T-helper 2 cell (primary cell): ENCODE results near the gene CACNA1C.

ENCODE experiments used
- DNase-seq, 5 experiments: peaks; one replicate each; pipeline versions ENCODE4 v3.0.0 to v3.0.0-alpha.2; 2012 to 2022

Gene CACNA1C

GRCh38 chr12:2396448-2396871 is 343.7 kb downstream of the CACNA1C start:
- no peak for DNase-seq

GRCh38 chr12:2397356-2398045 is 344.7 kb downstream of the CACNA1C start:
- no peak for DNase-seq

GRCh38 chr12:2401040-2401439 is 348.3 kb downstream of the CACNA1C start:
- DNase-seq: no peak

- DNase-seq: no peak
Measured at GRCh38 chr12:2402073-2402579, 349.3 kb downstream of the CACNA1C start.

DNA sequence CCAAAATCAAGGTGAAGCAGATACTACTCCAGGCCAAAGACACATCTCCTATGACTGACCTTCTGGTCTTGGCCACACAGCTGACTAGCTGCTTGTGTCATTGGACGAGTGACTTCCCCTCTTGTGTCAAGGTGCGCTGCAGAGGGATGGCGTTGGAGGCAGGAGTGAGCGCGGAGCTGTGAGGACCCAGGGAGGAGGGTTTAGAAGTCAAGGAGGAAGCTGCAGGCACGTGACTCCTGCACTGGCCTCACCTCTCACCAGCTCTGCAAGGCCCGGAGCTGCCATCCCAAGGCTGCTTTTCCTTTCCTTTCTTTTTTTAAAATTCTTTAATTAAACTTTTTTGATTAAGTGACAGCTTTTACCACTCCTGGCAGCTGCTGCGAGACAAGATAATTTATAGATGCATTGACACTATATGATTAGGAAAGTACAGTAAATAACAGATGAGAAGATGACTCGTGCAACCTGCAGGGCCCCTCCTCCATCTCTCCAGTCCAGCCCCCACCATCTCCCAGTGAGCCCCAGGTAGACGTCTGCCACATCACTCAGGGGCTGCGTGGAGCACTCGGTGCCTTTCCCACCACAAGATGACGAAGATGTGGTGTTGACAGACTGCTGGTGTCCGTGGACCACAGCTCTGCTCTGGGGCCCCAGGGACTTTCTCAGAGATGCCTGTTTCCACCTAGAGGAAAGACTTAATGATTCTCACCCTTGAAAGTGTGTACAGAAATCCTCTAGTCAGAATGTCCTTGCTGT is 350.6 kb downstream of the CACNA1C start:
- no peak for DNase-seq

- no peak for DNase-seq
Measured at GRCh38 chr12:2405039-2405438, 352.3 kb downstream of the CACNA1C start.

DNA sequence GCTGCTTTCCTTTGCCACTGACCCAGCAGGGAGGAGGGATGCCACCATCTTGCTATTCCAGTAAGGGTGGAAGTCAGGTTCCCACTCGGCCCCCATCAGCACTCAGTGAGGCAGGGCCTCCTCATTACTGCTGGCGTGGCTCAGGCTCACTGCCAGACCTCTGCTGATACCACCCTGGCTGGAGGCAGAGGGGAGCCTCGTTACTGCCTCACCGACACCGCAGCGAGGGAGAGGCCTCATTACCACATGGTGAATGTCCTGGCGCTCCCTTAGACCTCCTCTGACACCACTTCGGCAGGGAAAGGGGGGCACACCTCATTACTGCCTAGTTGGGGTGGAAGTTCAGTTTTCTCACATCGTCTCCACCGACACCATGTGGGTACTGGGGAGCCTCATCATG is 354.1 kb downstream of the CACNA1C start:
- no peak for DNase-seq

GRCh38 chr12:2408262-2408661 is 355.5 kb downstream of the CACNA1C start:
- DNase-seq: no peak

DNA sequence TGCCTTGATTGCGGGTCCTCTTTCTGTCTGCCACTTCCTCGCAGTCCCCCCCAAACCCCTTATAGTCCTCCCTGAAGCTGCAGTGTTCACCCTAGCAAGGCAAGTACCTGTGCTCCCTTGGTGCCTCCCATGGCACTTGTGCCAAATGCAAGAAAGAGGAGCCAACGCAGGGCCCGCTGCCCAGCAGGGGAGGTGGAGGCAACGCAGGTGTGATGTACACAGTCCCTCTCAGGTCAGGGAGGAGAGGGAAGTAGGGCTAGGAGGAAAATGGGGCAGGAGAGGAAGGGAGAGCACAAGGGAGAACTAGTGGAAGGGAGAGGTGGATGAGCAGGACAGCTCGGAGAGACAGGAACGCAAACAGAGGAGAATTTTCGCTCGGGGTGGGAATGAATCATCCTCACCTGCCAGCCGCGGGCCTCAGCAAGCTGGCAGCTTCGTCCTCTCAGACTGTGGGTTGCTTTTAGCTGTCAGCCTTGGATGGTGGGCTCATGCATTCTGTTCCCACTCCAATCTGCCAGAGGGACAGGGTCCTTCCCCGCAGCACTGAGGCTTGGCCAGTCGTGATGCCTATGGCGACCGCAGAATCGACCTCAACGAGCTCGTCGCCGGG is 357.0 kb downstream of the CACNA1C start:
- DNase-seq: no peak

DNA sequence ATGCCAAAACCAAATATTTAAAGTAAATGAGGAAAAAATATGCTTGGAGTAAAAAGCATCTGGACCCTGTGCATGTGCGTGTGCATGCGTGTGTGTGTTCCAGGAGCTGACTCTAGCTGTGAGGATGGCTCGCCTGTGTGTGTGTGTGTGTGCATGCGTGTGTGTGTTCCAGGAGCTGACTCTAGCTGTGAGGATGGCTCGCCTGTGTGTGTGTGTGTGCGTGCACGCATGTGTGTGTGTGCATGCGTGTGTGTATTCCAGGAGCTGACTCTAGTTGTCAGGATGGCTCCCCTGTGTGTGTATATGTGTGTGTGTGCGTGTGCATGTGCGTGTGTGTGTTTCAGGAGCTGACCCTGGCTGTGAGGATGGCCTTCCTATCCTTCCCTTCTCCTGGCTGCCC is 357.7 kb downstream of the CACNA1C start:
- DNase-seq: no peak

- no peak for DNase-seq
Measured at GRCh38 chr12:2411011-2411410, 358.2 kb downstream of the CACNA1C start.

DNA sequence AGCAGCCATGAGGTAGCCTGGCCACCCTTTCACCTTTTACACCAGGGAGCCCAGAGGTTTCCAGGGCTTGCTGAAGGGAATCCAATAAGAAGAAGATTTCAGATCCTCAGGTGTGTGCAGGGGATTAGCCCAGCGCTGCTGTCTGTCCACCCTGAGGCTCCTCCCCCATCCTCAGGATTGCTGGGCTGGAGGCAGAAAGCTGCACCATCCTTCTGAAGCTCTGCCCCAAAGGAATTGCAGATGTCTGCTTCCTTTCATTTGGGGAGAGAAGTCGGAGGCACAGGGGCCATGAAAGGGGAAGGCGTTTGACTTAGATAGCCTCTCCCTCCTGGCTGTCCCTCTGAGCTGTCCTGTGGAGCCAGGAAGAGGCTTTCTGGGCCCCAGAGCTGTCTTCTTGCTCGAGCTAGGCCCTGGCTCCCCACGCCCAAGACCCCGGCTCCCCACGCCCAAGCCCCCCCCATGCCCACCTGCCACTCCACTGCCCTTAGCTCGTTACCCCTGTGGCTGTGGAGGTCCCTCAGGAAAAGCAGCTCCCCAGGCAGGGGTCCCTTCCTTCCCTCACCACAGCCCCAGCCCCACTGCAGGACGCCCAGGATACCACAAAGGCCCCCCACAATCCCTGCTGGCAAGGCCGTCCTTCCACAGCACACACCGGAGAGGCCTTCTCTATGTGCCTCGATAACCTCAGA is 359.0 kb downstream of the CACNA1C start:
- no peak for DNase-seq

DNA sequence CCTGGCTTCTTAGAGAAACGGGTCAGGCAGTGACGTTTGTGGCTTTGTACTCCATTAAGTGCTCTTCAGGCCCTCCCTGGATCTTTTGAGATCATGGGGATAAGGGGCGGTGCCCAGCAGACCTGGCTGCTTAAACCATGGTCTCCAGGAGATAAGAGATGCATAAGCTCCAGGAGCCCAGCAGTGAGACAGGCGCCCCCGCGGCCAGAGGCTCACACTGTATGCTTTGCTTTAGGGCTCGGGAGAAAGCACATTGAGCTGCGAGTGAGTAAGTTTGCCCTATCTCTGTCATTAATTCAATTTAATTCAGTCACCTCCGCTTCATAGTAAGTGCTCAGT is 359.5 kb downstream of the CACNA1C start:
- no peak for DNase-seq

DNA sequence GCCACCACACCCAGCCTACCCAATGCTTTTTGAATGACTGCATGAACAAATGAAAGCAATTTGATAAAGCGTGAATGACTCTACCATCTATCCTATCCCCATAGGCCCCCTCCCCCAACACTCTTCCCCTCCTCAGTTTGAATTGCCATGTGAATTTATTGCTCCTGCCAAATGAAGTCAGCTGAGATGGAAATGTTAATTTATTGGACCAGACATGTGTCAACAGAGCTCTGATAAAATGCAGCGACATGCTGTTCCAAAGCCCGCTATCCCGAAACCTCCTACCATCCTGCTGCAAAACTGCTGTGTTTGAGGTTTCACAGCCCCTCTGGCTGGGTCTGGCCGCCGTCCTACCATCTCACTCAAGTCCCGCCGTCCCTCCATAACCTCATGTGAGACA is 360.5 kb downstream of the CACNA1C start:
- DNase-seq: no peak

- DNase-seq: no peak
Measured at GRCh38 chr12:2413999-2414792, 361.4 kb downstream of the CACNA1C start.

DNA sequence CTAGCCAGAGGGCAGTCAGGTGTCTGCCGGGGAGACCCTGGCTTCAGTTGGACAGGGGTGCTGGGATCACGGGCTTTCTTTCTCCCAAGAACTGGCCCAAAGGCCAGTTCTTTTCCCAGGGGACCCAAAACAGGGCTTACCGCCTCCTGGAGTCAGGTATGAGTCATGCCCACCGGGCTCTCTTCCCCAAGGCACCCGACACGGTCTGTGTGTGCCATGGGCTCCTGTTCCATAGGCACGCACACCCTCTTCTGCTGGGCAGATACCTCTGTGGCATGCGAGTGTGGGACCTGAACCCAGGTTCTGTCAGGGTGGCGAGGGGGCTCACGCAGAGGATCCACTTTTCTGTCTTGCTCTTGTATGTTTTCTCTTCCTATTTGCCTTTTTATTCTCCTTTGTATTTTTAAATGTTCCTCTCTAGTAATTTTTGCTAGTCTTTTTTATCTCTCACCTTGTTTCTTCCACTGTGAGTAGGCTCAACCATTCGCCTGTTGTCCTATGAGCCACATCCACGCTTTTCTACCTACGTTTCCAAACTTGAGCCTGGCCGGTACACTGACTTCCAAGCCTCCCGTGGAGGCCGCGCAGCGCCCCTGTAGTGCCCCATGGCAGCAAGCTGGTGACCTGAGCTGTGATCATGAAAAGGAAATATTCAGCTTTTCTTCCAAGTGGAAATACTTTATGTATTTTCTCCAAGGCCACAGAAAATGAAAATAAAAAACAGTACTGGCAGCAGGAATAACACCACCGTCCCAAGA is 362.2 kb downstream of the CACNA1C start:
- DNase-seq: no peak

GRCh38 chr12:2415568-2415944 is 362.8 kb downstream of the CACNA1C start:
- DNase-seq: no peak

DNA sequence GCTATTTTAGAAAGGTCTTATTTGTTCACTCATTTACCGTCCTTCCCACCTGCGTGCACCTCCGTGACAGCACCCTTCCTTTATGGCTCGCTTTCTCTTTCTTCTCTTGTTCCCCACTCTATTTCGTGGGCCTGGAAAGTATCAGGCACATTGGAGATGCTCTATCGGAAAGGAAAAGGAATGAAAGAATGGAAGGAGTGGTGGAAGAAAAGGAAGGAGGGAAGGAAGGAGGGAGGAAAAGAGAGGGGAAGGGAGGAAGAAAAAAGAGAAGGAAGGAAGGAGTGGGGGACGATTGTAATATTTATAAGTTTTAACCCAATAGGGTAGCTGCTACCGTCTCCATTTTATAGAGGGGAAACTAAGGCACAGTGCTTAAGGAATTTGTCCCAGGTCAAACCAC is 363.4 kb downstream of the CACNA1C start:
- DNase-seq: no peak

DNA sequence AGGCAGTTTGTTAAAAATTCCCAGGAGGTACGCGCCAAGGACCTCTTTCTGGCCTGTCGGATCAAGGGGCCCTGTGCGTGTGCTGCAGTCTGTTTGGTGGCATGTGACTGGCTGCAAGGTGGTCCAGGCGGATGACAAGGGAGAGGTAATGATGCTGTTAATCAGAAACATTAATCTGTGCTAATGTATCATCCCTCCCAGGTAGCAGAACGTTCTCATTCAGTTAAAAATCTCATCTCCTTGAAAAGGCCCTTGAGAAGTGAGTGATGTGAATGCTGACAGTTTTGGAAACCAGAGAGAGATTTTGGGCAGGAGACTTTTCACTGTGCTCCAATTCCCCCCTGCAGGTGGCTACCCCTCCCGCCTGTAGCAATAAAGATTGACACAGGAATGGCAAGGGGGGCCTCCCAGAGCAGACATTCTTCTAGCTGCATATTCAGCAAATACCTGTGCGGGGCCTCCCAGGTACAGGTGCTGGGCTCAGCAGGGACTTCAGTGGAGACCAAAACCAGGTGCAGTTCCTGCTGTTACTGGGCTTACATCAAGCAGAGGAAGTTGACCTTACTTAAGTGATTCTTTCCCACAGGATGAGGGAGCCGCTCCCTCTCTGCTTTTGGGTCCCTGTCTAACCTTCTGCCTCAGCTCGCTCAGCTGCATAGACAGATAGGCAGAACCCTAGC is 364.8 kb downstream of the CACNA1C start:
- DNase-seq: no peak

GRCh38 chr12:2418579-2418978 is 365.8 kb downstream of the CACNA1C start:
- no peak for DNase-seq

DNA sequence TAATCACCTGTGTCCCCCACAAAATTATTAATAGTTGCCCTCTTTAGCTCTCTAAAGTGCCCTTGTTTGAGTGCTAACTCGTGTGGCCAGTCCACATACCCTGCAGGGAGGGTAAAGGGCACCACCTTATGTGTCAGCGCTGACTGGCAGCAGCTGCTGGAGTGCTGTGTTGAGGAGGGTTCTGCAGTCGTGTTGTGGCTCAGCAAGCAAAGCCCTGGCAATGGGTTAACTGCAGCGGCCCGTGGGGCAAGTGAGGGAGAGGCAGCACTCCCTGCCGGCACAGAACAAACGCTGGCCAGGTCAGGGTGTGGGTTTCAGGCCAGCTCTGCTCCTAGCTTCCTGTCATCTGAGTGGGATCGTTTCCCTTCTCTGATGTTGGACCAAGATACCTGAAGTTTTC is 369.8 kb downstream of the CACNA1C start:
- DNase-seq: no peak
